HepG2 (cell line): ENCODE measurements around the gene IL17RB. TPM values are rescaled to one million over a fixed set of nuclear protein-coding genes. Genes with fewer than 3 reads are reported as not detected.

ENCODE experiments used
- DNMT3B ChIP-seq: conservative IDR thresholded peaks from 2 replicates; pipeline ENCODE4 v1.6.1; 2016; ENCODE audit warnings: missing biosample characterization, control low read depth
- GATAD1 ChIP-seq: IDR thresholded peaks from 2 replicates; pipeline ENCODE4 v1.6.1; 2016; ENCODE audit warnings: missing genetic modification reagents, missing compliant biosample characterization
- HOXD1 ChIP-seq: sonication (generic); formaldehyde crosslinking; IDR thresholded peaks from 2 replicates; pipeline ENCODE4 v1.5.0; 2020; ENCODE audit warnings: missing genetic modification reagents
- KDM6A ChIP-seq: IDR thresholded peaks from 2 replicates; pipeline ENCODE4 v1.6.1; 2016; ENCODE audit warnings: low read depth
- MTF1 ChIP-seq: sonication (generic); formaldehyde crosslinking; IDR thresholded peaks from 2 replicates; pipeline ENCODE4 v1.5.0; 2020; ENCODE audit warnings: missing genetic modification reagents
- NFYC ChIP-seq: IDR thresholded peaks from 2 replicates; pipeline ENCODE4 v1.6.1; 2016; ENCODE audit warnings: missing genetic modification reagents, missing compliant biosample characterization
- PITX1 ChIP-seq: sonication (generic); formaldehyde crosslinking; IDR thresholded peaks from 2 replicates; pipeline ENCODE4 v1.5.1; 2020; ENCODE audit warnings: mild to moderate bottlenecking, missing genetic modification reagents
- RELA ChIP-seq: sonication (generic); formaldehyde crosslinking; IDR thresholded peaks from 2 replicates; pipeline ENCODE4 v1.4.0; 2020; ENCODE audit warnings: missing genetic modification reagents
- YY1 ChIP-seq: IDR thresholded peaks from 2 replicates; pipeline ENCODE4 v1.6.1; 2011; ENCODE audit warnings: low read length, low read depth, moderate library complexity, mild to moderate bottlenecking; ENCODE audit not compliant: insufficient read depth, insufficient replicate concordance
- ZNF441 ChIP-seq: sonication (generic); formaldehyde crosslinking; IDR thresholded peaks from 2 replicates; pipeline ENCODE4 v1.7.0; 2021; ENCODE audit warnings: missing genetic modification reagents, borderline replicate concordance
- ZNF558 ChIP-seq: sonication (generic); formaldehyde crosslinking; IDR thresholded peaks from 2 replicates; pipeline ENCODE4 v1.9.0; 2022; ENCODE audit warnings: mild to moderate bottlenecking, missing genetic modification reagents, borderline replicate concordance
- ZNF713 ChIP-seq: sonication (generic); formaldehyde crosslinking; IDR thresholded peaks from 2 replicates; pipeline ENCODE4 v1.4.0; 2020; ENCODE audit warnings: mild to moderate bottlenecking, missing genetic modification reagents
- ZNF746 ChIP-seq: sonication (generic); formaldehyde crosslinking; IDR thresholded peaks from 2 replicates; pipeline ENCODE4 v1.8.0; 2022; ENCODE audit warnings: mild to moderate bottlenecking, missing genetic modification reagents
- polyA plus RNA-seq, 8 experiments: library from polyadenylated mRNA; depleted of rRNA in 3 of 8; stranded (reverse) in 7 of 8; unstranded in 1 of 8; fragments of >200 nt; fragmentation: Illumina TruSeq in 4 of 8; extraction: Trizol in 4 of 8; gene quantifications; 2 replicates each; pipeline versions ENCODE4 v1.2.1 to v1.2.3, GENCODE V29; 2011 to 2016; ENCODE audit warnings: low read depth in 4 of 8, missing spikeins in 1 of 8, mixed read lengths in 1 of 8; ENCODE audit not compliant: insufficient read depth in 1 of 8
- total RNA-seq, 5 experiments: library from RNA; depleted of rRNA; stranded (reverse); fragments of >200 nt; fragmentation: Illumina TruSeq; extraction: Trizol; gene quantifications; 2 replicates each; pipeline ENCODE4 v1.2.3, GENCODE V29; 2016; ENCODE audit warnings: low read depth in 1 of 5
- TF ChIP-seq, protein P1 (sequence below): sonication (generic); IDR thresholded peaks from 2 replicates; pipeline ENCODE4 v1.6.1; 2016; ENCODE audit warnings: low read depth, borderline replicate concordance
- TF ChIP-seq, protein P2 (sequence below): sonication (generic); formaldehyde crosslinking; IDR thresholded peaks from 2 replicates; pipeline ENCODE4 v1.5.0; 2020; ENCODE audit warnings: mild to moderate bottlenecking, missing genetic modification reagents
- TF ChIP-seq, protein P3 (sequence below): sonication (generic); formaldehyde crosslinking; IDR thresholded peaks from 2 replicates; pipeline ENCODE4 v1.8.1; 2023; ENCODE audit warnings: mild to moderate bottlenecking, inconsistent platforms, moderate library complexity, missing genetic modification reagents, borderline replicate concordance
- TF ChIP-seq, protein P4 (sequence below): sonication (generic); formaldehyde crosslinking; conservative IDR thresholded peaks from 2 replicates; pipeline ENCODE4 v1.4.0; 2020; ENCODE audit warnings: missing genetic modification reagents
- TF ChIP-seq, protein P5 (sequence below): sonication (generic); formaldehyde crosslinking; conservative IDR thresholded peaks from 2 replicates; pipeline ENCODE4 v1.4.0; 2020; ENCODE audit warnings: mild to moderate bottlenecking, missing genetic modification reagents, moderate library complexity

IL17RB gene
- total and polyA plus RNA-seq, 2 of the 13 experiments (the other 11 are each of a cell fraction or from before 2014, with no cell fraction given) = 130 to 190 TPM

DNA sequence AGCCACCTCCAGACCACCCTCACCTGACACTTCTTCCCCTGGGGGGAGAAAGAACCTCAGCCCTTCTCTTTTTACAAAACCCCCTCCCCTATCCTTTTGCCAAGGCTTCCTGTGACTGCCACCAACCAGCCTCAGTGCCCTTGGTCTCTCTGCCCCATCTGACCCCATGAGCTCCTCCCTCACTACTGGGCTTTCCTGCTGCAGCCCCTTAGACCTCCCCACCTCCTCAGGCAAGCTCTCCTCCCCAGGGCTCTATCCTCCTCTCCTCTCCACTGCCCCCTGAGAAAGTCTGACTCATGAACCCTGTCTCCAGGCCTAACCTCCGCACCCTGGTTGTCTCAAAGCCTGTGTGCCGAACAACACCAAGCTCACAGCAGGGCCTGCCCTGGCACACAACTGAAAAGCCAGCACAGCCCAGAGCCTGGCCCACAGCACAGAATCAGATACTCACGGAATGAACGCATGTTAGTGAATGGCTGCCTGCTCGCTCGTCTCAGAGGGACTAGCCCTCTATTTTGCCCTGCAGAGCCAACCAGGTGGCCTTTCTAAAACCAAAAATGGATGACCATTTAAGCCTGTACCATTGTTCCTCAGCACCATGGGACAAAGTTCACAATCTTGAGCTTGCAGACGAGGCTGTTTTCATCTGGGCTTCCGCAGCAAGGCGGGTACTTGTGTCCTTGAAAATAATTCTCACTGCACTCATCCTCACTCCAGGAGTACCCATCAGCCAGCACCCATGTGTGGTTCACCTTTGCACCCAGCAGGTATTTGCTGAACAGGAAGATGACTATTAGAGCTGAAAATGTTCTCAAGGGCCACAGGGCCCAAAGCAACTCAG lies 1.9 kb upstream of the IL17RB start (continued):
- TF ChIP-seq ZNF713 (CRISPR knock-in tag) (no peak), ZNF558 (CRISPR knock-in tag) (0 out of 2 replicates have a peak, but pooled peaks have one; percentile 50), MTF1 (CRISPR knock-in tag) (0 out of 2 replicates have a peak, but pooled peaks have one; percentile 49), GATAD1 (peak; percentile 53; the same call in 1 of the 2 replicates), DNMT3B (CRISPR knock-in tag) (0 out of 2 replicates have a peak, but pooled peaks have one; percentile 15), RELA (CRISPR knock-in tag) (no peak), ZNF746 (CRISPR knock-in tag) (0 out of 2 replicates have a peak, but pooled peaks have one; percentile 21), PITX1 (peak; percentile 9; the same call in 1 of the 2 replicates), NFYC (CRISPR knock-in tag) (0 out of 2 replicates have a peak, but pooled peaks have one; percentile 9), YY1 (peak; percentile 47), ZNF441 (CRISPR knock-in tag) (peak; percentile 20; the same call in 1 of the 2 replicates), KDM6A (CRISPR knock-in tag) (no peak), HOXD1 (CRISPR knock-in tag) (0 out of 2 replicates have a peak, but pooled peaks have one; percentile 58)
- TF ChIP-seq, protein P1, sequence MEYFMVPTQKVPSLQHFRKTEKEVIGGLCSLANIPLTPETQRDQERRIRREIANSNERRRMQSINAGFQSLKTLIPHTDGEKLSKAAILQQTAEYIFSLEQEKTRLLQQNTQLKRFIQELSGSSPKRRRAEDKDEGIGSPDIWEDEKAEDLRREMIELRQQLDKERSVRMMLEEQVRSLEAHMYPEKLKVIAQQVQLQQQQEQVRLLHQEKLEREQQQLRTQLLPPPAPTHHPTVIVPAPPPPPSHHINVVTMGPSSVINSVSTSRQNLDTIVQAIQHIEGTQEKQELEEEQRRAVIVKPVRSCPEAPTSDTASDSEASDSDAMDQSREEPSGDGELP = peak; percentile 32; the same call in 1 of the 2 replicates
- TF ChIP-seq, protein P2, sequence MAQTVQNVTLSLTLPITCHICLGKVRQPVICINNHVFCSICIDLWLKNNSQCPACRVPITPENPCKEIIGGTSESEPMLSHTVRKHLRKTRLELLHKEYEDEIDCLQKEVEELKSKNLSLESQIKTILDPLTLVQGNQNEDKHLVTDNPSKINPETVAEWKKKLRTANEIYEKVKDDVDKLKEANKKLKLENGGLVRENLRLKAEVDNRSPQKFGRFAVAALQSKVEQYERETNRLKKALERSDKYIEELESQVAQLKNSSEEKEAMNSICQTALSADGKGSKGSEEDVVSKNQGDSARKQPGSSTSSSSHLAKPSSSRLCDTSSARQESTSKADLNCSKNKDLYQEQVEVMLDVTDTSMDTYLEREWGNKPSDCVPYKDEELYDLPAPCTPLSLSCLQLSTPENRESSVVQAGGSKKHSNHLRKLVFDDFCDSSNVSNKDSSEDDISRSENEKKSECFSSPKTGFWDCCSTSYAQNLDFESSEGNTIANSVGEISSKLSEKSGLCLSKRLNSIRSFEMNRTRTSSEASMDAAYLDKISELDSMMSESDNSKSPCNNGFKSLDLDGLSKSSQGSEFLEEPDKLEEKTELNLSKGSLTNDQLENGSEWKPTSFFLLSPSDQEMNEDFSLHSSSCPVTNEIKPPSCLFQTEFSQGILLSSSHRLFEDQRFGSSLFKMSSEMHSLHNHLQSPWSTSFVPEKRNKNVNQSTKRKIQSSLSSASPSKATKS = no peak
- TF ChIP-seq, protein P3, sequence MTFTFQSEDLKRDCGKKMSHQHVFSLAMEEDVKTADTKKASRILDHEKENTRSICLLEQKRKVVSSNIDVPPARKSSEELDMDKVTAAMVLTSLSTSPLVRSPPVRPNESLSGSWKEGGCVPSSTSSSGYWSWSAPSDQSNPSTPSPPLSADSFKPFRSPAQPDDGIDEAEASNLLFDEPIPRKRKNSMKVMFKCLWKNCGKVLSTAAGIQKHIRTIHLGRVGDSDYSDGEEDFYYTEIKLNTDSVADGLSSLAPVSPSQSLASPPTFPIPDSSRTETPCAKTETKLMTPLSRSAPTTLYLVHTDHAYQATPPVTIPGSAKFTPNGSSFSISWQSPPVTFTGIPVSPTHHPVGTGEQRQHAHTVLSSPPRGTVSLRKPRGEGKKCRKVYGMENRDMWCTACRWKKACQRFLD (CRISPR knock-in tag) = no peak
- TF ChIP-seq, protein P4, sequence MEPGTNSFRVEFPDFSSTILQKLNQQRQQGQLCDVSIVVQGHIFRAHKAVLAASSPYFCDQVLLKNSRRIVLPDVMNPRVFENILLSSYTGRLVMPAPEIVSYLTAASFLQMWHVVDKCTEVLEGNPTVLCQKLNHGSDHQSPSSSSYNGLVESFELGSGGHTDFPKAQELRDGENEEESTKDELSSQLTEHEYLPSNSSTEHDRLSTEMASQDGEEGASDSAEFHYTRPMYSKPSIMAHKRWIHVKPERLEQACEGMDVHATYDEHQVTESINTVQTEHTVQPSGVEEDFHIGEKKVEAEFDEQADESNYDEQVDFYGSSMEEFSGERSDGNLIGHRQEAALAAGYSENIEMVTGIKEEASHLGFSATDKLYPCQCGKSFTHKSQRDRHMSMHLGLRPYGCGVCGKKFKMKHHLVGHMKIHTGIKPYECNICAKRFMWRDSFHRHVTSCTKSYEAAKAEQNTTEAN (CRISPR knock-in tag) = peak; percentile 56; the same call in 1 of the 2 replicates
- TF ChIP-seq, protein P5, sequence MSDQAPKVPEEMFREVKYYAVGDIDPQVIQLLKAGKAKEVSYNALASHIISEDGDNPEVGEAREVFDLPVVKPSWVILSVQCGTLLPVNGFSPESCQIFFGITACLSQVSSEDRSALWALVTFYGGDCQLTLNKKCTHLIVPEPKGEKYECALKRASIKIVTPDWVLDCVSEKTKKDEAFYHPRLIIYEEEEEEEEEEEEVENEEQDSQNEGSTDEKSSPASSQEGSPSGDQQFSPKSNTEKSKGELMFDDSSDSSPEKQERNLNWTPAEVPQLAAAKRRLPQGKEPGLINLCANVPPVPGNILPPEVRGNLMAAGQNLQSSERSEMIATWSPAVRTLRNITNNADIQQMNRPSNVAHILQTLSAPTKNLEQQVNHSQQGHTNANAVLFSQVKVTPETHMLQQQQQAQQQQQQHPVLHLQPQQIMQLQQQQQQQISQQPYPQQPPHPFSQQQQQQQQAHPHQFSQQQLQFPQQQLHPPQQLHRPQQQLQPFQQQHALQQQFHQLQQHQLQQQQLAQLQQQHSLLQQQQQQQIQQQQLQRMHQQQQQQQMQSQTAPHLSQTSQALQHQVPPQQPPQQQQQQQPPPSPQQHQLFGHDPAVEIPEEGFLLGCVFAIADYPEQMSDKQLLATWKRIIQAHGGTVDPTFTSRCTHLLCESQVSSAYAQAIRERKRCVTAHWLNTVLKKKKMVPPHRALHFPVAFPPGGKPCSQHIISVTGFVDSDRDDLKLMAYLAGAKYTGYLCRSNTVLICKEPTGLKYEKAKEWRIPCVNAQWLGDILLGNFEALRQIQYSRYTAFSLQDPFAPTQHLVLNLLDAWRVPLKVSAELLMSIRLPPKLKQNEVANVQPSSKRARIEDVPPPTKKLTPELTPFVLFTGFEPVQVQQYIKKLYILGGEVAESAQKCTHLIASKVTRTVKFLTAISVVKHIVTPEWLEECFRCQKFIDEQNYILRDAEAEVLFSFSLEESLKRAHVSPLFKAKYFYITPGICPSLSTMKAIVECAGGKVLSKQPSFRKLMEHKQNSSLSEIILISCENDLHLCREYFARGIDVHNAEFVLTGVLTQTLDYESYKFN (CRISPR knock-in tag) = peak; percentile 67
